Astrocyte (in vitro differentiated cells and primary cell): ENCODE data around the gene TMEM45A. TPM values are rescaled to one million over a fixed set of nuclear protein-coding genes. Genes with fewer than 3 reads are reported as not detected.
A peak's percentile ranks its signal among the peaks of the same experiment; 100 is the strongest.

ENCODE experiments used
- DNase-seq: peaks from one replicate; pipeline ENCODE4 v3.0.0-alpha.2; 2010; ENCODE audit warnings: low read depth
- FAIRE-seq: peaks from 2 replicates; lab custom pipeline; 2011; peaks lifted over from hg19 to GRCh38; lab: Jason Lieb, UNC
- H2AFZ ChIP-seq: 2 replicates; pipeline ENCODE4 v1.6.0; 2012; ENCODE audit warnings: low read depth, low read length, inconsistent platforms
- H3K27ac ChIP-seq: 2 replicates; pipeline ENCODE4 v1.5.1; 2011; ENCODE audit warnings: low read depth, low read length, inconsistent platforms
- H3K27me3 ChIP-seq: 2 replicates; pipeline ENCODE4 v1.6.0; 2011; ENCODE audit warnings: low read length, inconsistent platforms; ENCODE audit not compliant: insufficient read depth
- H3K36me3 ChIP-seq: 2 replicates; pipeline ENCODE4 v1.5.1; 2011; ENCODE audit warnings: low read length, inconsistent platforms; ENCODE audit not compliant: insufficient read depth
- H3K4me1 ChIP-seq: 2 replicates; pipeline ENCODE4 v1.5.1; 2011; ENCODE audit warnings: low read length, inconsistent platforms; ENCODE audit not compliant: insufficient read depth
- H3K4me2 ChIP-seq: 2 replicates; pipeline ENCODE4 v1.6.0; 2012; ENCODE audit warnings: low read length, inconsistent platforms
- H3K4me3 ChIP-seq: 2 replicates; pipeline ENCODE4 v1.5.1; 2011; ENCODE audit warnings: low read depth, mild to moderate bottlenecking, low read length, inconsistent platforms; ENCODE audit not compliant: insufficient read depth
- H3K79me2 ChIP-seq: 2 replicates; pipeline ENCODE4 v1.6.0; 2012; ENCODE audit warnings: mild to moderate bottlenecking, low read length, inconsistent platforms; ENCODE audit not compliant: insufficient read depth
- H3K9ac ChIP-seq: 2 replicates; pipeline ENCODE4 v1.6.0; 2012; ENCODE audit warnings: mild to moderate bottlenecking, low read length, inconsistent platforms
- H3K9me3 ChIP-seq: 2 replicates; pipeline ENCODE4 v1.5.1; 2012; ENCODE audit warnings: low read depth, mild to moderate bottlenecking, low read length, inconsistent platforms; ENCODE audit not compliant: insufficient read depth
- H4K20me1 ChIP-seq: 2 replicates; pipeline ENCODE4 v1.6.0; 2012; ENCODE audit warnings: low read length, inconsistent platforms; ENCODE audit not compliant: insufficient read depth
- H3K27ac Mint-ChIP-seq: one replicate; pipeline ENCODE4 v1.8.0; 2021; ENCODE audit warnings: mild to moderate bottlenecking, mixed read lengths; ENCODE audit not compliant: unreplicated experiment
- H3K27me3 Mint-ChIP-seq: one replicate; pipeline ENCODE4 v1.8.0; 2021; ENCODE audit warnings: low read depth, mixed read lengths; ENCODE audit not compliant: unreplicated experiment
- H3K36me3 Mint-ChIP-seq: one replicate; pipeline ENCODE4 v1.8.0; 2021; ENCODE audit warnings: low read depth, mixed read lengths; ENCODE audit not compliant: unreplicated experiment
- H3K4me1 Mint-ChIP-seq: one replicate; pipeline ENCODE4 v1.8.0; 2021; ENCODE audit warnings: low read depth, mixed read lengths; ENCODE audit not compliant: unreplicated experiment
- H3K4me3 Mint-ChIP-seq: one replicate; pipeline ENCODE4 v1.8.0; 2021; ENCODE audit warnings: mild to moderate bottlenecking, moderate library complexity, mixed read lengths; ENCODE audit not compliant: unreplicated experiment
- H3K9me3 Mint-ChIP-seq: one replicate; pipeline ENCODE4 v1.8.0; 2021; ENCODE audit warnings: mild to moderate bottlenecking, mixed read lengths; ENCODE audit not compliant: unreplicated experiment
- CTCF ChIP-seq: IDR thresholded peaks from 2 replicates; pipeline ENCODE4 v1.5.1; 2011; ENCODE audit warnings: low read depth, mild to moderate bottlenecking, inconsistent platforms, low read length, moderate library complexity; ENCODE audit not compliant: insufficient read depth
- EZH2 ChIP-seq: IDR thresholded peaks from 2 replicates; pipeline ENCODE4 v1.6.1; 2012; ENCODE audit warnings: mild to moderate bottlenecking, low read length, inconsistent platforms; ENCODE audit not compliant: insufficient read depth
- total RNA-seq: library from RNA; stranded (reverse); gene quantifications from 2 replicates; pipeline ENCODE4 v1.2.1, GENCODE V29; 2021

TMEM45A gene
- total RNA-seq, 1 donor from 2014 or later, result 35.5 TPM

DNA sequence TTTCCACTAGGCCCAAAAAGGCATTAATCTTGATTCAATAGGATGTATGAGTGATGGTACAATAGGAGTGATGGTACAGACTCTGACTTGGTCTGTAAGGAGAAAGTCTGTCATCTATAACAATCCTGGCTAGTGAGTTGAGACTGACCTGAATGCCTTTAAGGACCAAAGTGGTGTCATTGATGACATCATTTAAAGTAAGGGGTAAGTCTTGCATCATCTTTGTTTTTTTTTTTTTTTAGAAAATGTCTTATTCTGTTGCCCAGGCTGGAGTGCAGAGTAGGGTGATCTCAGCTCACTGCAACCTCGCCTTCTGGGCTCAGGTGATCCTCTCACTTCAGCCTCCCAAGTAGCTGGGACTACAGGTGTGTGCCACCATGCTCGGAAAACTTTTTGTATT is 5.6 kb upstream of the TMEM45A start:
- no peak for TF ChIP-seq CTCF
- no peak for TF ChIP-seq EZH2
- Mint-ChIP-seq H3K9me3 (peaks cover 3% of the 10 kb centered on the region), H3K36me3 (no peaks in the 10 kb centered on the region), H3K27ac (no peak overlapping the region), H3K4me3 (no peak overlapping the region), H3K4me1 (peaks cover 2% of the 10 kb centered on the region), H3K27me3 (no peaks in the 10 kb centered on the region)
- Histone ChIP-seq H2AFZ (no peak overlapping the region), H3K79me2 (no peaks in the 10 kb centered on the region), H3K4me3 (no peak overlapping the region), H3K27me3 (peaks cover 1% of the 10 kb centered on the region), H3K9me3 (no peaks in the 10 kb centered on the region), H3K27ac (no peak overlapping the region), H3K4me2 (no peak overlapping the region), H3K36me3 (no peaks in the 10 kb centered on the region), H3K9ac (no peak overlapping the region), H4K20me1 (no peaks in the 10 kb centered on the region), H3K4me1 (peaks cover 3% of the 10 kb centered on the region)
- no peak for DNase-seq
- FAIRE-seq, result no peak

GRCh38 chr3:100489118-100489517 is 3.3 kb upstream of the TMEM45A start:
- peaks cover 6% of the 10 kb centered on the region for H3K79me2 ChIP-seq
- no peaks in the 10 kb centered on the region for H4K20me1 ChIP-seq
- no peak overlapping the region for H2AFZ ChIP-seq
- TF ChIP-seq EZH2 (no peak), CTCF (no peak)
- H3K27me3 Mint-ChIP-seq, result no peaks in the 10 kb centered on the region
- peaks cover 3% of the 10 kb centered on the region for H3K4me1 Mint-ChIP-seq
- FAIRE-seq, result no peak
- no peak for DNase-seq
- H3K27ac ChIP-seq, result no peak overlapping the region
- H3K4me2 ChIP-seq, result no peak overlapping the region
- H3K9me3 ChIP-seq, result no peaks in the 10 kb centered on the region
- H3K27ac Mint-ChIP-seq, result no peak overlapping the region
- H3K9me3 Mint-ChIP-seq, result peaks cover 3% of the 10 kb centered on the region
- no peaks in the 10 kb centered on the region for H3K36me3 ChIP-seq
- no peak overlapping the region for H3K9ac ChIP-seq
- no peaks in the 10 kb centered on the region for H3K36me3 Mint-ChIP-seq
- no peak overlapping the region for H3K4me3 ChIP-seq
- peaks cover 7% of the 10 kb centered on the region for H3K4me1 ChIP-seq
- no peak overlapping the region for H3K4me3 Mint-ChIP-seq
- no peaks in the 10 kb centered on the region for H3K27me3 ChIP-seq

GRCh38 chr3:100496711-100497261 is 4.4 kb downstream of the TMEM45A start:
- Mint-ChIP-seq H3K4me3 (no peak overlapping the region), H3K27me3 (no peaks in the 10 kb centered on the region), H3K36me3 (peaks cover 4% of the 10 kb centered on the region), H3K4me1 (peaks cover 15% of the 10 kb centered on the region), H3K9me3 (peaks cover 5% of the 10 kb centered on the region), H3K27ac (peak overlapping the region; percentile 4)
- Histone ChIP-seq H3K36me3 (no peaks in the 10 kb centered on the region), H3K4me1 (peaks cover 8% of the 10 kb centered on the region), H3K4me3 (no peak overlapping the region), H3K4me2 (peak overlapping the region; percentile 12), H3K9me3 (no peaks in the 10 kb centered on the region), H3K9ac (no peak overlapping the region), H3K27ac (peak overlapping the region; percentile 29), H4K20me1 (no peaks in the 10 kb centered on the region), H3K79me2 (peaks cover 21% of the 10 kb centered on the region), H3K27me3 (no peaks in the 10 kb centered on the region), H2AFZ (no peak overlapping the region)
- FAIRE-seq, result peak; percentile 88
- peak; percentile 87 for DNase-seq
- TF ChIP-seq EZH2 (no peak), CTCF (no peak)
